ENCODE measurements around the gene TKTL1. TPM values are rescaled to one million over a fixed set of nuclear protein-coding genes. Genes with fewer than 3 reads are reported as not detected.

The TKTL1 gene
- total RNA-seq, 1 donor from 2014 or later: 0.91 TPM

GRCh38 chrX:154327038-154327820 lies 31.6 kb downstream of the TKTL1 start:
- H3K4me1 Mint-ChIP-seq: peaks cover 12% of the 10 kb centered on the region
- no peaks in the 10 kb centered on the region for H3K36me3 Mint-ChIP-seq (ENCODE audit: low read depth)
- H3K4me3 Mint-ChIP-seq: no peak overlapping the region
- H3K27me3 Mint-ChIP-seq (ENCODE audit: low read depth): no peaks in the 10 kb centered on the region
- DNase-seq (ENCODE audit: low read depth, low spot score): no peak
- H3K9me3 Mint-ChIP-seq: no peaks in the 10 kb centered on the region
- TF ChIP-seq CTCF (conservative IDR thresholded peaks at IDR 0.05): no peak
- H3K27ac Mint-ChIP-seq (ENCODE audit: unreplicated experiment): no peak overlapping the region

DNA sequence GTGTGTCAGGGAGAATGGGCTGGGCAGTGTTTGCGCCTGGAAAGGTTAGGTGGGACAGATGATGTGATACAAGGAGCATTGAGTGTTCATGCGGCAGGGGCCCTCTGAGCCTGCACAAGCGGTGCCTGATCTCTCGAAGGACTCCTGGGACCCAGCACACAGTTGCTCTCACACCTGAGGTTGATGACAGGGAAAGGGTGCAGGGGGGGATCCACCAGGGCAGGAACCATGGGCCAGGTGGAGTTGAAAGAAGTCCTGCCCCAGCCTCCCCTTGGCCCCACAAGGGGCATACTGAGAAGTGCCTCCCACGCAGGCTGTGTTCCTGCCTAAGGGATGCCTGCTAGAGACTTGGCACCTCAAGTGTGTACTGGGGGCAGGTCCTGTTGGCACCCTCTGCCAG lies 33.1 kb downstream of the TKTL1 start:
- Mint-ChIP-seq H3K9me3 (no peaks in the 10 kb centered on the region), H3K27ac (ENCODE audit: unreplicated experiment) (no peak overlapping the region), H3K4me3 (no peak overlapping the region), H3K27me3 (ENCODE audit: low read depth) (no peaks in the 10 kb centered on the region), H3K4me1 (peaks cover 12% of the 10 kb centered on the region), H3K36me3 (ENCODE audit: low read depth) (no peaks in the 10 kb centered on the region)
- DNase-seq (ENCODE audit: low read depth, low spot score): no peak
- no peak for TF ChIP-seq CTCF (conservative IDR thresholded peaks at IDR 0.05)

GRCh38 chrX:154329294-154329693 lies 33.7 kb downstream of the TKTL1 start:
- peaks cover 12% of the 10 kb centered on the region for H3K4me1 Mint-ChIP-seq
- no peaks in the 10 kb centered on the region for H3K9me3 Mint-ChIP-seq
- no peaks in the 10 kb centered on the region for H3K27me3 Mint-ChIP-seq (ENCODE audit: low read depth)
- no peaks in the 10 kb centered on the region for H3K36me3 Mint-ChIP-seq (ENCODE audit: low read depth)
- H3K27ac Mint-ChIP-seq (ENCODE audit: unreplicated experiment): no peak overlapping the region
- no peak overlapping the region for H3K4me3 Mint-ChIP-seq
- TF ChIP-seq CTCF (conservative IDR thresholded peaks at IDR 0.05): no peak
- no peak for DNase-seq (ENCODE audit: low read depth, low spot score)

GRCh38 chrX:154332561-154332960 lies 37.0 kb downstream of the TKTL1 start:
- DNase-seq (ENCODE audit: low read depth, low spot score): no peak
- Mint-ChIP-seq H3K27me3 (ENCODE audit: low read depth) (no peaks in the 10 kb centered on the region), H3K9me3 (no peaks in the 10 kb centered on the region), H3K4me1 (peaks cover 4% of the 10 kb centered on the region), H3K27ac (ENCODE audit: unreplicated experiment) (no peak overlapping the region), H3K36me3 (ENCODE audit: low read depth) (no peaks in the 10 kb centered on the region), H3K4me3 (no peak overlapping the region)
- no peak for TF ChIP-seq CTCF (conservative IDR thresholded peaks at IDR 0.05)

DNA sequence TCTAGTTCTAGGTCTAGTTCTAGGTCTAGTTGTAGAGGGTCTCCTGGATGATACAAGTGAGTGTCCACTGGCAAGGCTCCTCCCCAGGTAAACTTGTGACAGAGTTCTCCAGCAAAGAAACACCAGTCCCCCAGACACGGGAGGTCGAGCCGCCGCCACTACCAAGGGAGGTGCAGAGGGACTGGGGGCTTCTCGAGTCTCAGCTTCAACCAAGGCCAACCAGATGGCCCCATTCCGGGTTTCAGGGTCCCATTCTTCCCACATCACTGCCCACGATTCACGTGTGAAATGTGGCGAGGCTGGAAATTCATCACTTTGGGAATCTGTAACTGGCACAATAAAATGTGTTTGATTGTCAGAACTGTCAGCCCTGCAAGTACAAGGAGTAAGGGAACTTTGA lies 37.5 kb downstream of the TKTL1 start:
- Mint-ChIP-seq H3K36me3 (ENCODE audit: low read depth) (no peaks in the 10 kb centered on the region), H3K27me3 (ENCODE audit: low read depth) (no peaks in the 10 kb centered on the region), H3K9me3 (no peaks in the 10 kb centered on the region), H3K27ac (ENCODE audit: unreplicated experiment) (no peak overlapping the region), H3K4me3 (no peak overlapping the region), H3K4me1 (peaks cover 4% of the 10 kb centered on the region)
- DNase-seq (ENCODE audit: low read depth, low spot score): no peak
- TF ChIP-seq CTCF (conservative IDR thresholded peaks at IDR 0.05): no peak

Data from neural crest cell (in vitro differentiated cells).